HepG2 (cell line): ENCODE data around the gene OPRD1. TPM values are rescaled to one million over a fixed set of nuclear protein-coding genes. Genes with fewer than 3 reads are reported as not detected.
"Not testable (repeated sequence)": the region's sequence is repeated elsewhere in the genome, so short reads cannot be mapped to it uniquely, and the experiment has no call there.

ENCODE experiments used
- ATAC-seq: fragments of 200-7000 bp; cut with Tn5 transposase; 3 replicates; pipeline ENCODE4 v1.9.1; 2020; ENCODE audit warnings: mild to moderate bottlenecking, moderate library complexity
- BruUV-seq: library from RNA; stranded (reverse); fragments of 400-500 nt; replicated peaks from 2 replicates; lab custom pipeline; 2021; lab: Mats Ljungman, UMichigan
- CTCF ChIA-PET: fragments of 300-600 bp; formaldehyde crosslinking; extraction: SDS; loops from one replicate; lab custom pipeline; 2021; ENCODE audit warnings: low total read pairs, inconsistent platforms, low intra/inter-chr PET ratio; lab: Yijun Ruan, JAX
- POLR2A ChIA-PET: fragments of 350-600 bp; sonication (Branson Sonifier 250); formaldehyde crosslinking; loops from one replicate; lab custom pipeline; 2020; ENCODE audit warnings: antibody characterized with exemption, inconsistent platforms; lab: Yijun Ruan, JAX
- DNase-seq: peaks from one replicate; pipeline ENCODE4 v3.0.0-alpha.2; 2015; ENCODE audit warnings: low spot score
- FAIRE-seq: peaks from 3 replicates; lab custom pipeline; 2011; peaks lifted over from hg19 to GRCh38; lab: Jason Lieb, UNC
- H2AFZ ChIP-seq: one replicate; pipeline ENCODE4 v1.6.1; 2011; ENCODE audit warnings: low read length, inconsistent platforms
- H3K27ac ChIP-seq: fragments of 300-600 bp; 3 replicates; pipeline ENCODE4 v1.8.0; 2011; ENCODE audit warnings: mixed run types, mild to moderate bottlenecking, mixed read lengths, low read length, inconsistent platforms; ENCODE audit not compliant: insufficient read depth; ENCODE audit errors: extremely low read length
- H3K27me3 ChIP-seq, 2 experiments: fragments of 200-600 bp in 1 of 2; 2 replicates in 1 of 2; 3 replicates in 1 of 2; pipeline versions ENCODE4 v1.6.0 to v1.8.0; 2011; ENCODE audit warnings: low read length in 2 of 2, mild to moderate bottlenecking in 2 of 2, moderate library complexity in 2 of 2, inconsistent platforms in 1 of 2; ENCODE audit not compliant: insufficient read depth in 2 of 2, control insufficient read depth in 1 of 2
- H3K36me3 ChIP-seq, 2 experiments: fragments of 200-600 bp in 1 of 2; replicated peaks in 1 of 2; 2 replicates in 1 of 2; 3 replicates in 1 of 2; pipeline versions ENCODE4 v1.5.1 to v1.8.0; 2011; ENCODE audit warnings: low read length in 2 of 2, inconsistent platforms in 1 of 2; ENCODE audit not compliant: insufficient read depth in 2 of 2, control insufficient read depth in 1 of 2
- H3K4me1 ChIP-seq: 2 replicates; pipeline ENCODE4 v1.5.1; 2012; ENCODE audit warnings: low read length, inconsistent platforms; ENCODE audit not compliant: insufficient read depth
- H3K4me2 ChIP-seq: 2 replicates; pipeline ENCODE4 v1.6.0; 2011; ENCODE audit warnings: low read depth, low read length, inconsistent platforms
- H3K4me3 ChIP-seq, 3 experiments: fragments of 200-600 bp in 1 of 3; sonication (generic), shearing (Covaris generic) in 1 of 3; replicated peaks in 1 of 3; 2 replicates each; pipeline ENCODE4 v1.5.1; 2011 to 2016; ENCODE audit warnings: low read length in 3 of 3, inconsistent platforms in 2 of 3, low read depth in 2 of 3, mild to moderate bottlenecking in 2 of 3, control low read depth in 1 of 3, mixed read lengths in 1 of 3; ENCODE audit not compliant: insufficient read depth in 1 of 3
- H3K79me2 ChIP-seq: one replicate; pipeline ENCODE4 v1.6.1; 2011; ENCODE audit warnings: low read length, inconsistent platforms; ENCODE audit not compliant: insufficient read depth
- H3K9ac ChIP-seq: 2 replicates; pipeline ENCODE4 v1.6.0; 2011; ENCODE audit warnings: mild to moderate bottlenecking, low read depth, low read length, inconsistent platforms; ENCODE audit not compliant: insufficient read depth
- H3K9me3 ChIP-seq: 2 replicates; pipeline ENCODE4 v1.5.1; 2012; ENCODE audit warnings: mild to moderate bottlenecking, low read length
- H4K20me1 ChIP-seq: 2 replicates; pipeline ENCODE4 v1.6.0; 2011; ENCODE audit warnings: inconsistent platforms, mild to moderate bottlenecking, low read length, moderate library complexity; ENCODE audit not compliant: insufficient read depth
- HNF1B ChIP-seq: sonication (generic); formaldehyde crosslinking; IDR thresholded peaks from 2 replicates; pipeline ENCODE4 v1.5.1; 2020; ENCODE audit warnings: mild to moderate bottlenecking, moderate library complexity, missing genetic modification reagents
- POLR2AphosphoS5 ChIP-seq: IDR thresholded peaks from 2 replicates; pipeline ENCODE4 v1.6.1; 2012; ENCODE audit warnings: low read depth, low read length
- SOX5 ChIP-seq: IDR thresholded peaks from 2 replicates; pipeline ENCODE4 v1.6.1; 2016; ENCODE audit warnings: borderline replicate concordance
- ZBTB20 ChIP-seq: sonication (generic); formaldehyde crosslinking; IDR thresholded peaks from 2 replicates; pipeline ENCODE4 v1.8.1; 2023; ENCODE audit warnings: missing genetic modification reagents, low read depth, mild to moderate bottlenecking, borderline replicate concordance
- ZMYM3 ChIP-seq: sonication (generic); formaldehyde crosslinking; IDR thresholded peaks from 2 replicates; pipeline ENCODE4 v1.5.1; 2020; ENCODE audit warnings: mild to moderate bottlenecking, missing genetic modification reagents
- ZSCAN25 ChIP-seq: sonication (generic); formaldehyde crosslinking; IDR thresholded peaks from 2 replicates; pipeline ENCODE4 v1.8.0; 2022; ENCODE audit warnings: mild to moderate bottlenecking, missing genetic modification reagents
- WGBS: methylation state at CpG from one replicate; pipeline ENCODE4 v1.1.6; 2017; ENCODE audit warnings: low lambda C conversion rate; 5-methylcytosine and 5-hydroxymethylcytosine counted together
- in situ Hi-C: cut with HindIII; loops from 2 replicates; pipeline ENCODE4 v1.10.0; 2017; ENCODE audit warnings: low pct_unique_long_range_greater_than_20kb; ENCODE audit not compliant: extremely low pct_ligation_motif_present
- intact Hi-C: fragments of 100-400 bp; cut with micrococcal nuclease; formaldehyde crosslinking; loops from one replicate; pipeline ENCODE4 v1.10.0; 2022; ENCODE audit not compliant: unreplicated experiment
- polyA plus RNA-seq, 8 experiments: library from polyadenylated mRNA; depleted of rRNA in 3 of 8; stranded (reverse) in 7 of 8; unstranded in 1 of 8; fragments of >200 nt; fragmentation: Illumina TruSeq in 4 of 8; extraction: Trizol in 4 of 8; gene quantifications; 2 replicates each; pipeline versions ENCODE4 v1.2.1 to v1.2.3, GENCODE V29; 2011 to 2016; ENCODE audit warnings: low read depth in 4 of 8, missing spikeins in 1 of 8, mixed read lengths in 1 of 8; ENCODE audit not compliant: insufficient read depth in 1 of 8
- total RNA-seq, 5 experiments: library from RNA; depleted of rRNA; stranded (reverse); fragments of >200 nt; fragmentation: Illumina TruSeq; extraction: Trizol; gene quantifications; 2 replicates each; pipeline ENCODE4 v1.2.3, GENCODE V29; 2016; ENCODE audit warnings: low read depth in 1 of 5
- TF ChIP-seq, protein P1 (sequence below): sonication (generic); formaldehyde crosslinking; IDR thresholded peaks from 2 replicates; pipeline ENCODE4 v1.5.1; 2020; ENCODE audit warnings: mild to moderate bottlenecking, missing genetic modification reagents, moderate library complexity

OPRD1 gene
- total and polyA plus RNA-seq, 2 of the 13 experiments (the other 11 are each of a cell fraction or from before 2014, with no cell fraction given): 0.02 to 0.03 TPM

DNA sequence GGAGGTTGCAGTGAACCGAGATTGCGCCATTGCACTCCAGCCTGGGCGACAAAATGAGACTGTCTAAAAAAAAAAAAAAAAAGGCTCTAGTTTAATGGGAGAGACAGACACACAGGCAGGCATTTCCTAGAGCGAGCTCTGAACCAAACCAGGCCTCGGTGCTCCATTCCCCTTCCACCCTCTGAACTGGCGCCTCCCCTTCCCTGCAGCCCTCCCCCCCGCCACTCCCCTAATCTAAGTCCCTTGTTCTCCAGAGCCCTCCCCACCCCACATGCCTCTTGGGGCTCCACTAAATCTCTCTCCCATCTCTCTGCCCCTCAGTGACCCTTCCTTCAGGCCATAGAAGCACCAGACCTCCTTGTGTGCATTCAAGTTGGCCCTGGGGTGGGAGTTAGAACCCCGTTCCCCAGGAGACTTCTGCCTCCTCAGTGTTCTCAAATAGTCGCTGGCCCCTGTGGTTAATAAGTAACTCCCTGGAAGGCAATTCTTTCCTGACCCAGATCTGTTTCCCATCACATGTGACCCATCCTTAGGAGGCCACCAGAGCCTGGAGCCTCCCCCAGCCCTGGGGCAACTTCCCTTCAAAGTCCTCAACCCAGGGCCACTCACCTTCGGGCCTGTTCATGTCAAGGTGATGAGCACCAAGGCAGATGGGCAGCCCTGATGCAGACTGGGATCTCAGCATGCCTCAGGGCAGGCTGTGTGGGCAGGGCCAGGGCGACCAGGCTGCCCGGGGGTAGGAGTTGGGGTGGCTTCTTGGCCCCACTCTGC lies 59.8 kb downstream of the OPRD1 start (continued):
- peak; percentile 46; the same call in 1 of the 2 replicates for TF ChIP-seq POLR2AphosphoS5
- TF ChIP-seq ZMYM3 (CRISPR knock-in tag): 0 out of 2 replicates have a peak, but pooled peaks have one; percentile 24
- no peak for TF ChIP-seq ZBTB20
- no peak for TF ChIP-seq SOX5 (CRISPR knock-in tag)
- TF ChIP-seq ZSCAN25 (CRISPR knock-in tag): peak; percentile 40; the same call in 1 of the 2 replicates
- TF ChIP-seq HNF1B (CRISPR knock-in tag): peak; percentile 85
- TF ChIP-seq, protein P1, sequence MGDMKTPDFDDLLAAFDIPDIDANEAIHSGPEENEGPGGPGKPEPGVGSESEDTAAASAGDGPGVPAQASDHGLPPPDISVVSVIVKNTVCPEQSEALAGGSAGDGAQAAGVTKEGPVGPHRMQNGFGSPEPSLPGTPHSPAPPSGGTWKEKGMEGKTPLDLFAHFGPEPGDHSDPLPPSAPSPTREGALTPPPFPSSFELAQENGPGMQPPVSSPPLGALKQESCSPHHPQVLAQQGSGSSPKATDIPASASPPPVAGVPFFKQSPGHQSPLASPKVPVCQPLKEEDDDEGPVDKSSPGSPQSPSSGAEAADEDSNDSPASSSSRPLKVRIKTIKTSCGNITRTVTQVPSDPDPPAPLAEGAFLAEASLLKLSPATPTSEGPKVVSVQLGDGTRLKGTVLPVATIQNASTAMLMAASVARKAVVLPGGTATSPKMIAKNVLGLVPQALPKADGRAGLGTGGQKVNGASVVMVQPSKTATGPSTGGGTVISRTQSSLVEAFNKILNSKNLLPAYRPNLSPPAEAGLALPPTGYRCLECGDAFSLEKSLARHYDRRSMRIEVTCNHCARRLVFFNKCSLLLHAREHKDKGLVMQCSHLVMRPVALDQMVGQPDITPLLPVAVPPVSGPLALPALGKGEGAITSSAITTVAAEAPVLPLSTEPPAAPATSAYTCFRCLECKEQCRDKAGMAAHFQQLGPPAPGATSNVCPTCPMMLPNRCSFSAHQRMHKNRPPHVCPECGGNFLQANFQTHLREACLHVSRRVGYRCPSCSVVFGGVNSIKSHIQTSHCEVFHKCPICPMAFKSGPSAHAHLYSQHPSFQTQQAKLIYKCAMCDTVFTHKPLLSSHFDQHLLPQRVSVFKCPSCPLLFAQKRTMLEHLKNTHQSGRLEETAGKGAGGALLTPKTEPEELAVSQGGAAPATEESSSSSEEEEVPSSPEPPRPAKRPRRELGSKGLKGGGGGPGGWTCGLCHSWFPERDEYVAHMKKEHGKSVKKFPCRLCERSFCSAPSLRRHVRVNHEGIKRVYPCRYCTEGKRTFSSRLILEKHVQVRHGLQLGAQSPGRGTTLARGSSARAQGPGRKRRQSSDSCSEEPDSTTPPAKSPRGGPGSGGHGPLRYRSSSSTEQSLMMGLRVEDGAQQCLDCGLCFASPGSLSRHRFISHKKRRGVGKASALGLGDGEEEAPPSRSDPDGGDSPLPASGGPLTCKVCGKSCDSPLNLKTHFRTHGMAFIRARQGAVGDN: peak; percentile 63

DNA sequence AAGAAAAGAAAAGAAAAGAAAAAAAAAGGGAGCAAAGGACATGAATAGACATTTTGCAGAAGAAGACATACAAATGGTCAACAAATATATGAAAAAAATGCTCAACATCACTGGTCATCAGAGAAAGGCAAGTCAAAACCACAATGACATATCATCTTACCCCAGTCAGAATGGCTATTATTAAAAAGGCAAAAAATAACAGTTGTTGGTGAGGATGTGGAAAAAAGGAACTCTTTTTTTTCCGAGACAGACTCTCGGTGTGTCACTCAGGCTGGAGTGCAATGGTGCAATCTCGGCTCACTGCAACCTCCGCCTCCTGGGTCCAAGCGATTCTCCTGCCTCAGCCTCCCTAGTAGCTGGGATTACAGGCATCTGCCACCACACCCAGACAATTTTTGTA lies 63.2 kb downstream of the OPRD1 start:
- H3K4me2 ChIP-seq, H2AFZ ChIP-seq, H3K9me3 ChIP-seq, H3K79me2 ChIP-seq, H3K9ac ChIP-seq, H3K36me3 ChIP-seq, CTCF ChIA-PET, FAIRE-seq, H4K20me1 ChIP-seq, ATAC-seq, POLR2A ChIA-PET, H3K27me3 ChIP-seq, BruUV-seq, H3K27ac ChIP-seq, DNase-seq, H3K4me3 ChIP-seq: not testable (repeated sequence)
- peaks cover 41% of the 10 kb centered on the region for H3K4me1 ChIP-seq
- intact Hi-C loops (loop anchor here (5.0 to 10.0 kb wide), 2 partner anchors 233 to 360 kb away; partner anchors contain the start of gene TAF12), in situ Hi-C loops (loop anchor here (5.0 kb wide), 1 partner anchor 88 kb away; no protein-coding TSS in a partner anchor)
- 34% methylated on average over 5 of the region's 5 CpGs for WGBS
